ENCODE measurements around the gene MPP3. TPM values are rescaled to one million over a fixed set of nuclear protein-coding genes. Genes with fewer than 3 reads are reported as not detected.

The MPP3 gene
- total RNA-seq, 6 experiments from 2014 or later = 5.5 to 6.9 (median 5.9) TPM

- Mint-ChIP-seq H3K4me3 (no peak overlapping the region), H3K9me3 (no peaks in the 10 kb centered on the region), H3K36me3 (ENCODE audit: low read depth) (peaks cover 25% of the 10 kb centered on the region), H3K27me3 (ENCODE audit: insufficient read depth) (no peaks in the 10 kb centered on the region; the same call in 1 of the 2 replicates), H3K4me1 (ENCODE audit: low read depth) (peaks cover 11% of the 10 kb centered on the region), H3K27ac (no peak overlapping the region; the same call in 1 of the 2 replicates)
- no peak for TF ChIP-seq CTCF (IDR thresholded peaks at IDR 0.05)
- DNase-seq = no peak
These were observed 19.6 kb downstream of the MPP3 start for GRCh38 chr17:43813386-43813785.

DNA sequence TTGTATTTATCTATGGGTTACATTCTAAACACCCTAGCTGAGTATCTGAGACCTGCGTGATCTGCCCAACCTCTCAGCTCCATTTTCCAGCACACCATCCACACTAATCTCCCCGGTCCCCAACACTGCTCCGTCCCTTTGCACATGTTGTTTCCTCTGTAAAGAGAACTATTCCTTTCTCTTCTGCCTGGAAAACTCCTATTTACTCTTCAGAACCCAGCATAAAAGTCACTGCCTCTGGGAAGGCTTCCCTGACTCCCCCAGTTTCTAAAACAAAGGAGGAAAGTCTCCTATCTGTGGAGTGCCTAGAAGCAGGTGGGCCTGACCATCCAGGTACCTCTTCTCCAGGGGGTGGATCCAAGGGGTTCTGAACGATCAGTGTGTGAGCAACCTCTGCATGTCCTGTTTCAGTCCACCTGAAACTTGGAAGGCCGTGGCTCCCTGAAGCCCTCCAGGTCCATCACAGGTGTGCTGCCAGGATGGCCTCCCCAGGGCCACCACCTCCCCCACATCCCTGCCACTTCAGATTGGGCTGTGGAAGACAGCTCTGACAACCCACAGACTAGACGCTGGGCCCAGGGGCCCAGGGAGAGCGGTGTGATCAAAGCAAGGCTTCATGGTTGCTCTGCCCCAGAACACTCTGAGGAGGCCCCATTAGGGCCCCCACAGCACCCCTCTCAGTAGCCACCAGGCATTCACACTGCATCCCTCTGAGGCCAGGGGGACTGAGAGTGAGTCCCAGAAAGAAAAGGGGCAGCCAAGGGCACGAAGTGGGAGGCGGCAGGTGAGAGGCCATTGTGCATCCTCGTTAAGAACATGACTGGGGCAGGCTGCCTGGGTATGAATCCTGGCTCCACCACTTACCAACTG, 20.3 kb downstream of the MPP3 start:
- H3K4me1 Mint-ChIP-seq (ENCODE audit: low read depth) = peaks cover 11% of the 10 kb centered on the region
- H3K9me3 Mint-ChIP-seq = no peaks in the 10 kb centered on the region
- H3K27ac Mint-ChIP-seq = no peak overlapping the region; the same call in 1 of the 2 replicates
- peaks cover 25% of the 10 kb centered on the region for H3K36me3 Mint-ChIP-seq (ENCODE audit: low read depth)
- no peak for DNase-seq
- no peak for TF ChIP-seq CTCF (IDR thresholded peaks at IDR 0.05)
- no peak overlapping the region for H3K4me3 Mint-ChIP-seq
- H3K27me3 Mint-ChIP-seq (ENCODE audit: insufficient read depth) = no peaks in the 10 kb centered on the region; the same call in 1 of the 2 replicates

- no peak for DNase-seq
- H3K36me3 Mint-ChIP-seq (ENCODE audit: low read depth) = peaks cover 19% of the 10 kb centered on the region
These were observed 22.1 kb downstream of the MPP3 start for GRCh38 chr17:43810823-43811222.

DNA sequence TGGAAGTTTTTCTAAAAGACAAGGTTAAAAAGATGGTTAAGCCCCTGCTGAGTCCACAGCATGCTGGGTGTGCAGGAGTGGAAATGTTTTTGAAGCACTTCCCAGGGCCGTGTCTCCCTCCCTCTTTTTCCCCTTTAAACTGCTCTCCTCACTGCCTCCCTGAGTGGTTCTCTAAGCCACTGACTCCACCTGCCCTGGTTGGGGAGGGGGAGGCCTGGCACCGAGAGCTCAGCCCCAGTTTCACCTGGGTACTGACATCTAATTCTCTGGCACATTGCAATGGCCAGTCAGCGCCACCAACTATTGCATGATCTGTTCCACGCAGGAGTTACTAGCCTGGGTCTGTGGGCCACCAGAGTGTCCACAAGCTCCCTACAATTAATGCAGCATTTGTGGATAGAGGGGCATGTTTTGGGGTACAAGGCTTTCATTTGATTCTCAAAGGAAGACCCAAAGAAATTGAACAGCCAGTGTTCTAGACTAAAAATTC, 22.7 kb downstream of the MPP3 start:
- H3K4me1 Mint-ChIP-seq (ENCODE audit: low read depth) = peaks cover 11% of the 10 kb centered on the region
- H3K9me3 Mint-ChIP-seq = no peaks in the 10 kb centered on the region
- no peak overlapping the region for H3K27ac Mint-ChIP-seq
- H3K36me3 Mint-ChIP-seq (ENCODE audit: low read depth) = peaks cover 24% of the 10 kb centered on the region
- no peak for DNase-seq
- H3K4me3 Mint-ChIP-seq = no peak overlapping the region
- H3K27me3 Mint-ChIP-seq (ENCODE audit: insufficient read depth) = no peaks in the 10 kb centered on the region; the same call in none of the 2 replicates
- TF ChIP-seq CTCF (IDR thresholded peaks at IDR 0.05) = no peak

More at GRCh38 chr17:43810823-43811222, 22.1 kb downstream of the MPP3 start:
- no peak for TF ChIP-seq CTCF (IDR thresholded peaks at IDR 0.05)
- H3K4me3 Mint-ChIP-seq = no peak overlapping the region
- H3K4me1 Mint-ChIP-seq (ENCODE audit: low read depth) = peaks cover 11% of the 10 kb centered on the region
- no peaks in the 10 kb centered on the region; the same call in none of the 2 replicates for H3K27me3 Mint-ChIP-seq (ENCODE audit: insufficient read depth)
- no peaks in the 10 kb centered on the region for H3K9me3 Mint-ChIP-seq
- H3K27ac Mint-ChIP-seq = no peak overlapping the region

- Mint-ChIP-seq H3K4me1 (ENCODE audit: low read depth) (peaks cover 5% of the 10 kb centered on the region), H3K27ac (no peak overlapping the region), H3K36me3 (ENCODE audit: low read depth) (peaks cover 27% of the 10 kb centered on the region), H3K4me3 (no peak overlapping the region), H3K27me3 (ENCODE audit: insufficient read depth) (no peaks in the 10 kb centered on the region; the same call in none of the 2 replicates), H3K9me3 (no peaks in the 10 kb centered on the region)
- DNase-seq = no peak
- TF ChIP-seq CTCF (IDR thresholded peaks at IDR 0.05) = no peak
These were observed 23.8 kb downstream of the MPP3 start for GRCh38 chr17:43809121-43809520.

Data from HFFc6 (cell line).